Neural crest cell (in vitro differentiated cells): Measurements from ENCODE around the gene PNPLA2. TPM values are rescaled to one million over a fixed set of nuclear protein-coding genes. Genes with fewer than 3 reads are reported as not detected.

ENCODE experiments used
- DNase-seq: peaks from one replicate; pipeline ENCODE4 v3.0.0; 2021; ENCODE audit warnings: low read depth, mixed read lengths, low spot score
- H3K27ac Mint-ChIP-seq: one replicate; pipeline ENCODE4 v1.8.0; 2021; ENCODE audit warnings: mild to moderate bottlenecking, mixed read lengths; ENCODE audit not compliant: unreplicated experiment
- H3K27me3 Mint-ChIP-seq: 2 replicates; pipeline ENCODE4 v1.8.0; 2021; ENCODE audit warnings: low read depth, mild to moderate bottlenecking, mixed read lengths
- H3K36me3 Mint-ChIP-seq: 2 replicates; pipeline ENCODE4 v1.8.0; 2021; ENCODE audit warnings: low read depth, mild to moderate bottlenecking, mixed read lengths
- H3K4me1 Mint-ChIP-seq: 2 replicates; pipeline ENCODE4 v1.8.0; 2021; ENCODE audit warnings: mixed read lengths
- H3K4me3 Mint-ChIP-seq: one replicate; pipeline ENCODE4 v1.8.0; 2021; ENCODE audit warnings: mild to moderate bottlenecking, mixed read lengths
- H3K9me3 Mint-ChIP-seq: 2 replicates; pipeline ENCODE4 v1.8.0; 2021; ENCODE audit warnings: mixed read lengths
- long read RNA-seq: library from polyadenylated mRNA; unstranded; transcript quantifications from one replicate; pipeline ENCODE4 v2.0.0, GENCODE V29; 2020
- total RNA-seq: library from RNA; stranded (reverse); gene quantifications from 2 replicates; pipeline ENCODE4 v1.2.1, GENCODE V29; 2021
- TF ChIP-seq, protein P1 (sequence below): fragments of 200-600 bp; sonication (generic); conservative IDR thresholded peaks from 2 replicates; pipeline ENCODE4 v1.5.0; 2021; ENCODE audit warnings: antibody characterized with exemption, mild to moderate bottlenecking

Gene PNPLA2, protein sequence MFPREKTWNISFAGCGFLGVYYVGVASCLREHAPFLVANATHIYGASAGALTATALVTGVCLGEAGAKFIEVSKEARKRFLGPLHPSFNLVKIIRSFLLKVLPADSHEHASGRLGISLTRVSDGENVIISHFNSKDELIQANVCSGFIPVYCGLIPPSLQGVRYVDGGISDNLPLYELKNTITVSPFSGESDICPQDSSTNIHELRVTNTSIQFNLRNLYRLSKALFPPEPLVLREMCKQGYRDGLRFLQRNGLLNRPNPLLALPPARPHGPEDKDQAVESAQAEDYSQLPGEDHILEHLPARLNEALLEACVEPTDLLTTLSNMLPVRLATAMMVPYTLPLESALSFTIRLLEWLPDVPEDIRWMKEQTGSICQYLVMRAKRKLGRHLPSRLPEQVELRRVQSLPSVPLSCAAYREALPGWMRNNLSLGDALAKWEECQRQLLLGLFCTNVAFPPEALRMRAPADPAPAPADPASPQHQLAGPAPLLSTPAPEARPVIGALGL
- total RNA-seq = 27.0 and 34.5 TPM in 2 replicates
- long read RNA-seq = 0 reads

DNA sequence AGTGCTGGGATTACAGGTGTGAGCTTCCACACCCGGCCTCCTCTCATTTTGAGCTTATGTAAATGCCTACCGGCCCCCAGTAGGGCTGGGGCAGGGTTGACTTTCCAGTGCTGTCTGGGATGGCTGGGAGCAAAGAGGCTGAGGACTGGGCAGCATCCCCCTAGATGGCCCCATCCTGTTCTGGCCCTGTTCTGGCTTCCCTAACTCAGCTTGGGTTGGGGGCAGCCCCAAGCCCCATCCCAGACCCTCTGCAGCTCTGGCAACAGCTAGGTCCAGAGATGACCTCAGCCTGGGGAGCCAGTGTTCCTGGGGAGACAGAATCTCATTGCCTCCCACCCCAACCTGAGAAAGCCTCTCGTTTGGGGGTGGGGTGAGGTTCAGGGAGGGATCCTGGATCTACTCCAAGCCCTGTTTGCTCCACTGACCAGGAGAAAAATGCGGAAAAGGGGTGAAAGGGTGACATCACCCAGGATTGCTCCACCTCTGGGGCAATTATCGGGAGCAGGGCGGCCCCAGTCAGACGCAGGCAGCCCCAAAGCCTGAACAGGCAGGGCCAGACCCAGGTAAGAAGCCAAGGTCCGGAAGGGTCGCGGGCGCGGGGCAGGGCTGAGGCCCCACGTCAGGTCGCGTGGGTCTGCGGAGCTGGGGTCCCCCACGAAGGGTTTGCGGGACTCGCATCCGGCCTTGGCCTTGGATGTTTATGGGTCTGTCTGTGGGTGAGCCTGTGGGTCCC lies at the start of gene PNPLA2:
Gene PNPLA2, plus strand, starts transcription at position 519 of the 733 bp plus-strand sequence. CDS start 805 bp downstream, outside the sequence.
- Mint-ChIP-seq H3K36me3 (peaks cover 2% of the 10 kb centered on the region), H3K4me1 (no peaks in the 10 kb centered on the region), H3K4me3 (peak within 1 kb of the TSS; percentile 91), H3K27me3 (no peaks in the 10 kb centered on the region), H3K9me3 (no peaks in the 10 kb centered on the region), H3K27ac (no peak within 1 kb of the TSS)
- TF ChIP-seq, protein P1, sequence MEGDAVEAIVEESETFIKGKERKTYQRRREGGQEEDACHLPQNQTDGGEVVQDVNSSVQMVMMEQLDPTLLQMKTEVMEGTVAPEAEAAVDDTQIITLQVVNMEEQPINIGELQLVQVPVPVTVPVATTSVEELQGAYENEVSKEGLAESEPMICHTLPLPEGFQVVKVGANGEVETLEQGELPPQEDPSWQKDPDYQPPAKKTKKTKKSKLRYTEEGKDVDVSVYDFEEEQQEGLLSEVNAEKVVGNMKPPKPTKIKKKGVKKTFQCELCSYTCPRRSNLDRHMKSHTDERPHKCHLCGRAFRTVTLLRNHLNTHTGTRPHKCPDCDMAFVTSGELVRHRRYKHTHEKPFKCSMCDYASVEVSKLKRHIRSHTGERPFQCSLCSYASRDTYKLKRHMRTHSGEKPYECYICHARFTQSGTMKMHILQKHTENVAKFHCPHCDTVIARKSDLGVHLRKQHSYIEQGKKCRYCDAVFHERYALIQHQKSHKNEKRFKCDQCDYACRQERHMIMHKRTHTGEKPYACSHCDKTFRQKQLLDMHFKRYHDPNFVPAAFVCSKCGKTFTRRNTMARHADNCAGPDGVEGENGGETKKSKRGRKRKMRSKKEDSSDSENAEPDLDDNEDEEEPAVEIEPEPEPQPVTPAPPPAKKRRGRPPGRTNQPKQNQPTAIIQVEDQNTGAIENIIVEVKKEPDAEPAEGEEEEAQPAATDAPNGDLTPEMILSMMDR = no peak
- no peak for DNase-seq

DNA sequence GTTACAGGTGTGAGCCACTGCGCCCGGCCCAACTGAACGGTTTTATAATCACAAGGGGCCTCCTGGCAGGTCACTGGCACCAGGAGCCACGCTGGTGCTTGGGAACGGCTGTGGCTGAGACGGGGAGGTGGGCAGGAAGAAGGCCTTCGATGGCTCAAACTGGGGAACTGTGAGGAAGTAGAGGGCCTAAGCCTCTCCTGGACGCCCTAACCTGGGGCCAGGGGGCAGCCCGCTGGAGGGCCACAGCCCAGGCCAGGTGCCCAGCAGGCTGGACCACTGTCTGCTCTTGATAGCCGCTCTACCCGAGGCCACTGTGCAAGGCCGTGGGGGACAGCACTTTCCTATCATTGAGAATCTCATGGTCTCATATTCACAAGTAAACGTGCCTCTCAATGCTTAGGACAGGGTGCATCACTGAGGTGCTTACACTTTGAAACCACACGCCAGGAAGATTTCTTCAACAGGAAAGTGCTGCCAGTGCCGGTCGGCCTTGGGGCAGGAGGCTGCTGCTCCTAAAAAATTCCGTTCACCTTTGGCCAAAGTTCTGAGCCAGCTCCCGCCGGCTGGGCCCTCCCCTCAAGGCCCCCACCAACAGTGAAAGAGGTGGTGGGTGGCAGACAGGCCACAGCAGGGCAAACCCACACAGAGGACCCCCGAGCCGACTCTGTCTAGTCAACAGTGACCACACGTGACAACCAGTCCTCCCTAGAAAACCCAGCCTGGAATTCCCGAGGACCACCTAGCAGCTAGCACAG lies 48.6 kb upstream of the PNPLA2 start:
- TF ChIP-seq, protein P1 = no peak
- Mint-ChIP-seq H3K27ac (no peak overlapping the region), H3K36me3 (peaks cover 3% of the 10 kb centered on the region), H3K27me3 (no peaks in the 10 kb centered on the region), H3K4me3 (no peak overlapping the region), H3K9me3 (no peaks in the 10 kb centered on the region), H3K4me1 (peaks cover 6% of the 10 kb centered on the region)
- no peak for DNase-seq

DNA sequence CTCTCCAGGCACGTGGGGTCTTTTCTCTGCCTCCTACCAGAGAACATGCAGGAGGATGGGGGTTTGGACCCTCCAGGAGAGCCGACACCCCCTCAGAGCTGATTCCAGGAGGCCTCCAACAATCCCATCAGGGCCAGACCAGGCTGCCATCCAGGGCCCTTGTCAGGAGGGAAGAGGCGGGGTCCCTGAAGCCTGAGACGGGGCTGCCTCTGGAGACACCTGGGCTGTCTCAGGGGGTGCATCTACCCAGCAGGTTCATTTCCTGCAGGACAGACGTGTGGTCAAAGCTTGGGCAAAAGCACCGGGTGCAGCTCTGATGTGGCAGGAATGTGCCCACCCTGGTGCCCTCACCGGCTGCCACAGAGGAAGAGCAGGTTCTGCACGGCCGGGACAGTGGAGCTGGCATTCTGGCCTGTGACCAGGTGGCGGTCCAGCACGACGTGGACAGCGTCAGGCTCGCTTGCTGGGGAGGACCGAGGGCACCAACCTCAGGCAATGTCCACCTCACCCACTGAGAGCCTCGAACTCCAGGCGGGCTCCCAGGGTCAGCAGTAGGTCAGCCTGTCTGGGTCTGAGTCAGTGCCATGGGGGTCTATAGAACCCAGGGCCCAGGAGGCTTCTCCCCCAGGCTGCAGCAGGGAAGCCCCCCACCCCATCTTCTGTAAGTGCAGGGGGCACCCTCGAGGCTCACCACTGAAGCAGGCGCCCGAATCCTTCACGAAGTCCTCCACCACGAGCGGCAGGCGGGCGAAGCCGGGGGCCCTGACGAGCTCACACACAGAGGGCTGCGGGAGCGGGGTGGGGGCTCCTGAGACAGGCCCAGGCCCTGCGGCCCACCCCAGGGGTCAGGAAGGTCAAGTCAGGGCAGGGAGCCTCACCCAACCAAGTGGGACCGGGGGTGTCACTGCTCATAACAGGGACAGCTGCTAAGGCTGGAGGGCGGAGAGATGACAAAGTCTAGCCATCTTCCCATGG lies 47.8 kb upstream of the PNPLA2 start:
- Mint-ChIP-seq H3K27ac (no peak overlapping the region), H3K4me1 (peaks cover 13% of the 10 kb centered on the region), H3K27me3 (no peaks in the 10 kb centered on the region), H3K9me3 (no peaks in the 10 kb centered on the region), H3K4me3 (no peak overlapping the region), H3K36me3 (peaks cover 3% of the 10 kb centered on the region)
- no peak for DNase-seq
- TF ChIP-seq, protein P1 = no peak

DNA sequence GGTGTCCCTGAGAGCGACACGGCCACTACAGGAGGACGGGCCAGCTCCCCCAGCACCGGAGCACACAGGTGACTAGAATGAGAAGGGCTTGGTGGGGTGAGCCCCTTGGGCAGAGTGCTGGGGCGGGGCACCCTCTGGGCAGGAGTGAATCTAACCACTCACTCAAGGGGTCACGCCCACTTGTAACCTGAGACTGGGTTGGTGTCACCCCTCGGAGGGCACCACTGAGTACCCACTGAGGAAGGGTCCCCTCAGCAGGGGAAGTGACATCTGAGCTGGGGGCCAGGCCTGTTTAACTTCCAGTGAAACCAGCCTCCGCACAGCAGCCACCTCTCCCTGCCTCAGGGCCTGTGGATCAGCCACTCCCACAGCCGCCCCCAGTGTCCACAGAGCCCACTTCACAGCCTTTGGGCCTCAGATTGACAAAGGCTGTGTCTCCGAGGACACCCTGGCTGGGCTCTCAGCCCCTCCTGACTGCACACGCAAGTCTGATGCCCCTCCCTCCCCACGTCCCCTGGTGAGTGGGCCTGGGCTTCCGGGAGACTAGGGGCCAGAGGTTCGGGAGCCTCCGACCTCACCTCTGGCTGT lies 47.0 kb upstream of the PNPLA2 start:
- Mint-ChIP-seq H3K36me3 (peaks cover 1% of the 10 kb centered on the region), H3K27ac (no peak overlapping the region), H3K4me3 (no peak overlapping the region), H3K4me1 (peaks cover 18% of the 10 kb centered on the region), H3K9me3 (no peaks in the 10 kb centered on the region), H3K27me3 (no peaks in the 10 kb centered on the region)
- TF ChIP-seq, protein P1 = no peak
- DNase-seq = no peak
